HepG2 (cell line): ENCODE data around the gene CEACAM16. TPM values are rescaled to one million over a fixed set of nuclear protein-coding genes. Genes with fewer than 3 reads are reported as not detected.

ENCODE experiments used
- AKNA ChIP-seq: sonication (generic); formaldehyde crosslinking; IDR thresholded peaks from 2 replicates; pipeline ENCODE4 v1.4.0; 2020; ENCODE audit warnings: missing genetic modification reagents, borderline replicate concordance
- E2F1 ChIP-seq: sonication (generic); formaldehyde crosslinking; IDR thresholded peaks from 2 replicates; pipeline ENCODE4 v1.5.0; 2020; ENCODE audit warnings: missing genetic modification reagents
- FOXP4 ChIP-seq: sonication (generic); formaldehyde crosslinking; IDR thresholded peaks from 2 replicates; pipeline ENCODE4 v1.4.0; 2020; ENCODE audit warnings: missing genetic modification reagents
- HNF4G ChIP-seq, 2 experiments: sonication (generic) in 1 of 2; formaldehyde crosslinking in 1 of 2; IDR thresholded peaks; 2 replicates each; pipeline versions ENCODE4 v1.4.0 to v1.6.1; 2011 to 2020; ENCODE audit warnings: borderline replicate concordance in 2 of 2, low read depth in 2 of 2, mild to moderate bottlenecking in 2 of 2, low read length in 1 of 2, missing genetic modification reagents in 1 of 2, moderate library complexity in 1 of 2
- ISX ChIP-seq: sonication (generic); formaldehyde crosslinking; conservative IDR thresholded peaks from 2 replicates; pipeline ENCODE4 v1.5.0; 2020; ENCODE audit warnings: missing genetic modification reagents
- NFRKB ChIP-seq: fragments of 450-650 bp; IDR thresholded peaks from 2 replicates; pipeline ENCODE4 v1.6.1; 2017
- SP140L ChIP-seq: sonication (generic); formaldehyde crosslinking; IDR thresholded peaks from 2 replicates; pipeline ENCODE4 v1.4.0; 2020; ENCODE audit warnings: missing genetic modification reagents, borderline replicate concordance
- TFDP1 ChIP-seq: IDR thresholded peaks from 2 replicates; pipeline ENCODE4 v1.6.1; 2016; ENCODE audit warnings: missing compliant biosample characterization, missing genetic modification reagents, borderline replicate concordance
- TMF1 ChIP-seq: sonication (generic); formaldehyde crosslinking; IDR thresholded peaks from 2 replicates; pipeline ENCODE4 v1.8.1; 2022; ENCODE audit warnings: low read depth, missing genetic modification reagents
- XRCC5 ChIP-seq: fragments of 200-400 bp; formaldehyde crosslinking; optimal IDR thresholded peaks from 2 replicates; pipeline ENCODE3; 2017; ENCODE audit warnings: mild to moderate bottlenecking, low read length
- ZBED4 ChIP-seq: sonication (generic); formaldehyde crosslinking; IDR thresholded peaks from 2 replicates; pipeline ENCODE4 v1.4.0; 2020; ENCODE audit warnings: missing genetic modification reagents, borderline replicate concordance
- ZFAT ChIP-seq: sonication (generic); formaldehyde crosslinking; conservative IDR thresholded peaks from 2 replicates; pipeline ENCODE4 v1.8.1; 2023; ENCODE audit warnings: missing genetic modification reagents, inconsistent platforms
- ZNF20 ChIP-seq: sonication (generic); formaldehyde crosslinking; IDR thresholded peaks from 2 replicates; pipeline ENCODE4 v1.4.0; 2020; ENCODE audit warnings: mild to moderate bottlenecking, moderate library complexity, missing genetic modification reagents
- ZNF256 ChIP-seq: sonication (generic); formaldehyde crosslinking; conservative IDR thresholded peaks from 2 replicates; pipeline ENCODE4 v1.4.0; 2020; ENCODE audit warnings: missing genetic modification reagents
- ZNF451 ChIP-seq: sonication (generic); formaldehyde crosslinking; IDR thresholded peaks from 2 replicates; pipeline ENCODE4 v1.5.0; 2020; ENCODE audit warnings: mild to moderate bottlenecking, missing genetic modification reagents
- polyA plus RNA-seq, 8 experiments: library from polyadenylated mRNA; depleted of rRNA in 3 of 8; stranded (reverse) in 7 of 8; unstranded in 1 of 8; fragments of >200 nt; fragmentation: Illumina TruSeq in 4 of 8; extraction: Trizol in 4 of 8; gene quantifications; 2 replicates each; pipeline versions ENCODE4 v1.2.1 to v1.2.3, GENCODE V29; 2011 to 2016; ENCODE audit warnings: low read depth in 4 of 8, missing spikeins in 1 of 8, mixed read lengths in 1 of 8; ENCODE audit not compliant: insufficient read depth in 1 of 8
- total RNA-seq, 5 experiments: library from RNA; depleted of rRNA; stranded (reverse); fragments of >200 nt; fragmentation: Illumina TruSeq; extraction: Trizol; gene quantifications; 2 replicates each; pipeline ENCODE4 v1.2.3, GENCODE V29; 2016; ENCODE audit warnings: low read depth in 1 of 5

Gene CEACAM16
- total and polyA plus RNA-seq, 2 of the 13 experiments (the other 11 are each of a cell fraction or from before 2014, with no cell fraction given), result not detected

DNA sequence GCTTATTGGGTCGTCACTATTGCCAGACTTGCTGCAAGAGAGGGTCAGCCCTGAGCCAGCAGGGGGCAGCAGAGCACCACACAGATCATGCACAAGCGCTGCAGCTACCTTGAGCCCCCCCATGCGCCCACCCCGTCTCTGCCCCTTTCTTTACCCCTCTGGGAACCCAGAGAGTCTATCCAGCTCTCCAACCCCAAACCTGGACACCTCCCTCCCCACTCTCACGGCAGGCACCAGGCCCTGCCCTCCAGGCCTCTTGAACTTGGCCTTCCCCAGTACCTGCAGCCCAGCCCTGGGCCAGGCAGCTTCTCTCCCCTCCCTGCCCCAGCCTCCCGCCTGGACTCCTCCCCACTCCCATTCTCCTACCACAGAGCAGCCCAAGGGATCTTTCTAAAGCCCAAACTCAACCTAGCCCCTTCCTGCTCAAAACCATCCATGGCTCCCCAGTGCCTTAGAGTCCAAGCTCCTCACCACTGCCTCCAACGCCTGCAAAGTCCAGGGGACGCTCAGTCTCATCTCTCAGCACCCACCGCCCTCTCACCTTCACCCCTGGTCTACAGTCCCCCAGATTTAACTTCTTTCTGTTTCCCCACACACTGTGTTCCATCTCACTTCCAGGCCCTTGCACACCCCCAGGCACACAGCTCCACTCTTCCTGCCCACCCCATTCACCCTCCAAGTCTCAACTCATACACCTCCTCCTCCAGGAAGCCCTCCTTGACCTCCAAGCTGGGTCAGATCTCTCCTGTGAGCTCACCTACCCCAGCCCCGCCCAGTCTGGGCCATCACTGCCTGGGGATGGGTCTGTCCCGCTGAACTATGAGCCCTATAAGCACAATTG lies 9.4 kb upstream of the CEACAM16 start (continued):
- TF ChIP-seq AKNA (CRISPR knock-in tag), result no peak
- no peak for TF ChIP-seq ZNF451
- TF ChIP-seq HNF4G (IDR thresholded peaks at IDR 0.05; ENCODE audit: borderline replicate concordance, low read depth, low read length), result no peak
- no peak for TF ChIP-seq HNF4G (CRISPR knock-in tag; IDR thresholded peaks at IDR 0.05; ENCODE audit: borderline replicate concordance, low read depth)
- no peak for TF ChIP-seq XRCC5
- no peak for TF ChIP-seq NFRKB
- no peak for TF ChIP-seq ZNF20 (CRISPR knock-in tag)
- TF ChIP-seq ISX, result no peak
- TF ChIP-seq TFDP1, result no peak
- TF ChIP-seq E2F1 (CRISPR knock-in tag), result no peak
- TF ChIP-seq TMF1 (CRISPR knock-in tag), result no peak
- no peak for TF ChIP-seq SP140L
- TF ChIP-seq ZNF256 (CRISPR knock-in tag), result no peak
- no peak for TF ChIP-seq ZFAT (CRISPR knock-in tag)
- TF ChIP-seq ZBED4, result no peak
- no peak for TF ChIP-seq FOXP4 (CRISPR knock-in tag)
